GM19099 (cell line): ENCODE data around the gene TOR3A.

Source experiments
- POLR2A ChIP-seq: IDR thresholded peaks from 3 replicates; pipeline ENCODE4 v1.6.1; 2011; ENCODE audit warnings: low read depth; ENCODE audit not compliant: insufficient read length; ENCODE audit errors: extremely low read depth

The TOR3A gene

GRCh38 chr1:179081687-179082332 is at the start of gene TOR3A:
TOR3A (plus strand) TSS chr1:179082070; CDS start chr1:179082129, 59 bp downstream.
- TF ChIP-seq POLR2A = peak; percentile 97

GRCh38 chr1:179034720-179035119 is 47.1 kb upstream of the TOR3A start:
- TF ChIP-seq POLR2A = no peak

- TF ChIP-seq POLR2A = no peak
Measured at GRCh38 chr1:179036844-179037465, 44.9 kb upstream of the TOR3A start.

GRCh38 chr1:179038528-179039281 is 43.2 kb upstream of the TOR3A start:
- no peak for TF ChIP-seq POLR2A

- TF ChIP-seq POLR2A = no peak
Measured at GRCh38 chr1:179042087-179042486, 39.8 kb upstream of the TOR3A start.

GRCh38 chr1:179042700-179043099 is 39.2 kb upstream of the TOR3A start:
- TF ChIP-seq POLR2A = no peak

- no peak for TF ChIP-seq POLR2A
Measured at GRCh38 chr1:179043266-179043665, 38.6 kb upstream of the TOR3A start.

GRCh38 chr1:179043907-179044306 is 38.0 kb upstream of the TOR3A start:
- no peak for TF ChIP-seq POLR2A

GRCh38 chr1:179046808-179047635 is 34.8 kb upstream of the TOR3A start:
- TF ChIP-seq POLR2A = no peak

- no peak for TF ChIP-seq POLR2A
Measured at GRCh38 chr1:179047636-179047997, 34.3 kb upstream of the TOR3A start.

GRCh38 chr1:179048339-179049124 is 33.3 kb upstream of the TOR3A start:
- no peak for TF ChIP-seq POLR2A

GRCh38 chr1:179052776-179053175 is 29.1 kb upstream of the TOR3A start:
- no peak for TF ChIP-seq POLR2A

GRCh38 chr1:179053486-179053885 is 28.4 kb upstream of the TOR3A start:
- no peak for TF ChIP-seq POLR2A

GRCh38 chr1:179055937-179056336 is 25.9 kb upstream of the TOR3A start:
- no peak for TF ChIP-seq POLR2A
